SHP77 (cell line): ENCODE results near the gene USP31.

Experiments
- DNase-seq, 2 experiments: peaks; one replicate each; lab custom pipeline; 2025; lab: John Stamatoyannopoulos, UW

USP31 gene

GRCh38 chr16:23062524-23062923, 86.7 kb downstream of the USP31 start:
- DNase-seq, result no peak

GRCh38 chr16:23061669-23062068, 87.6 kb downstream of the USP31 start:
- no peak for DNase-seq

GRCh38 chr16:23060458-23061320, 88.6 kb downstream of the USP31 start:
- DNase-seq, result peak; percentile 41 to 54

GRCh38 chr16:23059433-23059832, 89.8 kb downstream of the USP31 start:
- no peak for DNase-seq

- DNase-seq, result no peak
Observed at GRCh38 chr16:23058576-23058975, 90.7 kb downstream of the USP31 start.

- no peak for DNase-seq
Observed at GRCh38 chr16:23057013-23057596, 92.1 kb downstream of the USP31 start.

- no peak for DNase-seq
Observed at GRCh38 chr16:23055481-23055880, 93.8 kb downstream of the USP31 start.

- DNase-seq, result no peak
Observed at GRCh38 chr16:23052908-23053580, 96.2 kb downstream of the USP31 start.

- no peak for DNase-seq
Observed at GRCh38 chr16:23052221-23052620, 97.0 kb downstream of the USP31 start.

GRCh38 chr16:23051587-23051986, 97.7 kb downstream of the USP31 start:
- no peak for DNase-seq

- DNase-seq, result no peak
Observed at GRCh38 chr16:23048164-23048563, 101.1 kb downstream of the USP31 start.

- DNase-seq, result no peak
Observed at GRCh38 chr16:23045025-23045424, 104.2 kb downstream of the USP31 start.

GRCh38 chr16:23040246-23040645, 109.0 kb downstream of the USP31 start:
- no peak for DNase-seq

GRCh38 chr16:23039118-23039517, 110.1 kb downstream of the USP31 start:
- DNase-seq, result no peak

- no peak for DNase-seq
Observed at GRCh38 chr16:23035240-23035639, 114.0 kb downstream of the USP31 start.

GRCh38 chr16:23031508-23032098, 117.6 kb downstream of the USP31 start:
- no peak for DNase-seq

- no peak for DNase-seq
Observed at GRCh38 chr16:23029733-23030420, 119.4 kb downstream of the USP31 start.

GRCh38 chr16:23027386-23027785, 121.9 kb downstream of the USP31 start:
- no peak for DNase-seq

GRCh38 chr16:23026784-23027362, 122.4 kb downstream of the USP31 start:
- DNase-seq, result no peak

- no peak for DNase-seq
Observed at GRCh38 chr16:23025692-23026307, 123.5 kb downstream of the USP31 start.

GRCh38 chr16:23024044-23024443, 125.2 kb downstream of the USP31 start:
- DNase-seq, result no peak
